Measurements from ENCODE around the gene CSNK1E. TPM values are rescaled to one million over a fixed set of nuclear protein-coding genes. Genes with fewer than 3 reads are reported as not detected.

The CSNK1E gene
- total and polyA plus RNA-seq, 4 experiments from 2014 or later = 8.8 to 103 (median 56.7) TPM

GRCh38 chr22:38327805-38328204 lies 10.6 kb upstream of the CSNK1E start:
- CTCF ChIA-PET (ENCODE audit: partially characterized antibody) = no interaction called here
- Histone ChIP-seq H3K36me3 (ENCODE audit: insufficient read depth, low read length) (no peaks in the 10 kb centered on the region), H3K4me3 (ENCODE audit: low read length in 2 of 2) (no peak overlapping the region), H3K27ac (ENCODE audit: low read depth, low read length) (no peak overlapping the region), H3K4me1 (ENCODE audit: insufficient read depth, low read length) (no peaks in the 10 kb centered on the region), H3K9me3 (ENCODE audit: control insufficient read depth in 1 of 2, low read length in 2 of 2) (no peaks in the 10 kb centered on the region), H3K27me3 (ENCODE audit: insufficient read depth, low read length) (no peaks in the 10 kb centered on the region)
- peaks cover 2 to 7% (median 5%) of the 10 kb centered on the region in 4 donors for H3K4me1 Mint-ChIP-seq
- H3K4me3 Mint-ChIP-seq = peak overlapping the region in 5 of 8 donors; percentile 20 to 61 (median 46)
- peaks cover under 1 to 7% of the 10 kb centered on the region in 2 donors for H3K27me3 Mint-ChIP-seq
- DNase-seq = no peak
- no peaks in the 10 kb centered on the region for H3K36me3 Mint-ChIP-seq
- POLR2A ChIA-PET (ENCODE audit: partially characterized antibody) = interaction anchor here (1.7 kb wide), 1 partner anchor 60 kb away, joined by 4 read pairs; no protein-coding TSS in a partner anchor
- peak overlapping the region in 1 of 7 donors; percentile 50 for H3K27ac Mint-ChIP-seq
- intact Hi-C loops (cut with micrococcal nuclease) = no loop called here
- peaks cover 0 to under 1% (median 0%) of the 10 kb centered on the region in 8 donors for H3K9me3 Mint-ChIP-seq

DNA sequence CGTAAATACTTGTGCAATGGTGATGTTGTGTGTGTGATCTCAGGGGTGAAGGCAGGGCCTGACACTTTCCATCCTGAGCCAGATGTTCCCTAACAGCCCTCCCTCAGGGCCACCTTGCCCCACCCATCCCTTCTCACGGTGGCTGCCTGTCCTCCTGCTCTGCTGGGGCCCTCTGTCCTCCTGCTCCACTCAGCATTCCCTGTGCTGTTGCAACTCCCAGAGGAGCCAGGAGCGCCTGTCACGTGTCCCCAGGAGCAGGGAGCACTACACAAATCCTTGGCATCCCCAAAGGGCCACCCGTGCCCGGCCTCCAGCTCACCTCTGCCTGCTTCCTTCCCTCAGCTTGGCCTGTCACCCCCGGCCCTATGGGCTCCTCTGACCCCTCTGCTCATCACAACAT lies 10.2 kb upstream of the CSNK1E start:
- Histone ChIP-seq H3K27ac (ENCODE audit: low read depth, low read length) (no peak overlapping the region), H3K4me1 (ENCODE audit: insufficient read depth, low read length) (no peaks in the 10 kb centered on the region), H3K36me3 (ENCODE audit: insufficient read depth, low read length) (no peaks in the 10 kb centered on the region), H3K9me3 (ENCODE audit: control insufficient read depth in 1 of 2, low read length in 2 of 2) (no peaks in the 10 kb centered on the region), H3K27me3 (ENCODE audit: insufficient read depth, low read length) (no peaks in the 10 kb centered on the region), H3K4me3 (ENCODE audit: low read length in 2 of 2) (no peak overlapping the region)
- Mint-ChIP-seq H3K27me3 (peaks cover 1 to 7% of the 10 kb centered on the region in 2 donors), H3K9me3 (no peaks in the 10 kb centered on the region), H3K27ac (peak overlapping the region in 1 of 7 donors; percentile 50), H3K36me3 (no peaks in the 10 kb centered on the region), H3K4me1 (peaks cover 2 to 7% (median 5%) of the 10 kb centered on the region in 4 donors), H3K4me3 (peak overlapping the region in 5 of 8 donors; percentile 20 to 61 (median 46))
- DNase-seq = no peak
- CTCF ChIA-PET (ENCODE audit: partially characterized antibody) = interaction anchor here (1.1 kb wide), 1 partner anchor 15 kb away, joined by 3 read pairs; no protein-coding TSS in a partner anchor
- POLR2A ChIA-PET (ENCODE audit: partially characterized antibody) = interaction anchor here (1.7 kb wide), 1 partner anchor 60 kb away, joined by 4 read pairs; no protein-coding TSS in a partner anchor
- intact Hi-C loops (cut with micrococcal nuclease) = no loop called here

DNA sequence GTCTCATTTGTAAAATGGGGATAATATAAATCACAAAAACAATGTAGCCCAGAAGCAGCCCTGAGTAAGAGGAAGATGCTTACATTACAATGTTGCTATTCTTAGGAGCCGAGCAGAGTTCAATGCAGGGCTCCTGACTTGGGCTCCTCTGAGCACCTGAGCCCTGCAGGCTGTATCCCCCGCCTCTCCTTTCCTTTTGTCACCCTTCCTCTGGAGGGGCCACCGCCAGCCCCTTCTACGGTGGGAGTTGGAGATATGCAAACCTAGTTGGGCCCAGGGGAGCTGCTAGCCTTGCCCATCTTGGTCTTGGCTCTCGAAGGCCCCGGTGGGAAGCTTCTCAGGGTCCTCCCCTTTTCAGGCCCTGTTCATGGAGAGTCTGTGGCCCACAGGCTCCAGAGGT lies 8.4 kb upstream of the CSNK1E start:
- POLR2A ChIA-PET (ENCODE audit: partially characterized antibody) = no interaction called here
- no peaks in the 10 kb centered on the region for H3K9me3 Mint-ChIP-seq
- intact Hi-C loops (cut with micrococcal nuclease) = no loop called here
- peaks cover 1 to 7% of the 10 kb centered on the region in 2 donors for H3K27me3 Mint-ChIP-seq
- CTCF ChIA-PET (ENCODE audit: partially characterized antibody) = no interaction called here
- H3K9me3 ChIP-seq (ENCODE audit: control insufficient read depth in 1 of 2, low read length in 2 of 2) = no peaks in the 10 kb centered on the region
- H3K27ac Mint-ChIP-seq = no peak overlapping the region
- no peak overlapping the region for H3K4me3 Mint-ChIP-seq
- H3K4me1 ChIP-seq (ENCODE audit: insufficient read depth, low read length) = no peaks in the 10 kb centered on the region
- no peak overlapping the region for H3K4me3 ChIP-seq (ENCODE audit: low read length in 2 of 2)
- DNase-seq = no peak
- no peaks in the 10 kb centered on the region for H3K36me3 Mint-ChIP-seq
- H3K27me3 ChIP-seq (ENCODE audit: insufficient read depth, low read length) = no peaks in the 10 kb centered on the region
- H3K36me3 ChIP-seq (ENCODE audit: insufficient read depth, low read length) = no peaks in the 10 kb centered on the region
- H3K4me1 Mint-ChIP-seq = peaks cover 2 to 7% (median 5%) of the 10 kb centered on the region in 4 donors
- no peak overlapping the region for H3K27ac ChIP-seq (ENCODE audit: low read depth, low read length)

- Mint-ChIP-seq H3K4me1 (peaks cover 4 to 17% (median 8%) of the 10 kb centered on the region in 4 donors), H3K4me3 (peak overlapping the region in 1 of 8 donors; percentile 46)
These were observed 3.6 kb upstream of the CSNK1E start for GRCh38 chr22:38320605-38321402.

GRCh38 chr22:38318792-38319773 lies 1.9 kb upstream of the CSNK1E start:
- intact Hi-C loops (cut with micrococcal nuclease) = loop anchor here (5.0 to 10.0 kb wide), 3 partner anchors 117 to 836 kb away; partner anchors contain the start of genes CBX7, DDX17 and MAFF
- Histone ChIP-seq H3K4me3 (ENCODE audit: low read length in 2 of 2) (no peak overlapping the region), H3K36me3 (ENCODE audit: insufficient read depth, low read length) (no peaks in the 10 kb centered on the region), H3K27me3 (ENCODE audit: insufficient read depth, low read length) (no peaks in the 10 kb centered on the region), H3K4me1 (ENCODE audit: insufficient read depth, low read length) (peaks cover 32% of the 10 kb centered on the region), H3K9me3 (ENCODE audit: control insufficient read depth in 1 of 2, low read length in 2 of 2) (no peaks in the 10 kb centered on the region), H3K27ac (ENCODE audit: low read depth, low read length) (no peak overlapping the region)
- Mint-ChIP-seq H3K4me1 (peaks cover 18 to 34% (median 25%) of the 10 kb centered on the region in 4 donors), H3K9me3 (no peaks in the 10 kb centered on the region), H3K36me3 (peaks cover 0 to 9% of the 10 kb centered on the region in 2 donors), H3K27ac (peak overlapping the region; percentile 12 to 96 (median 75)), H3K4me3 (peak overlapping the region in 6 of 8 donors; percentile 33 to 65 (median 51)), H3K27me3 (peaks cover 0 to 1% of the 10 kb centered on the region in 2 donors)
- POLR2A ChIA-PET (ENCODE audit: partially characterized antibody) = interaction anchor here (1.0 kb wide), 1 partner anchor 13 kb away, joined by 3 read pairs; no protein-coding TSS in a partner anchor
- CTCF ChIA-PET (ENCODE audit: partially characterized antibody) = interaction anchor here (0.9 to 1.0 kb wide), 2 partner anchors 31 to 267 kb away, joined by 3 to 4 read pairs; no protein-coding TSS in a partner anchor
- DNase-seq = no peak

More at GRCh38 chr22:38320605-38321402, 3.6 kb upstream of the CSNK1E start:
- Mint-ChIP-seq H3K9me3 (no peaks in the 10 kb centered on the region), H3K27me3 (peaks cover 0 to 1% of the 10 kb centered on the region in 2 donors), H3K36me3 (peaks cover 0 to 6% of the 10 kb centered on the region in 2 donors), H3K27ac (peak overlapping the region in 3 of 7 donors; percentile 44 to 77 (median 60))
- Histone ChIP-seq H3K9me3 (ENCODE audit: control insufficient read depth in 1 of 2, low read length in 2 of 2) (no peaks in the 10 kb centered on the region), H3K27me3 (ENCODE audit: insufficient read depth, low read length) (no peaks in the 10 kb centered on the region), H3K36me3 (ENCODE audit: insufficient read depth, low read length) (no peaks in the 10 kb centered on the region), H3K4me3 (ENCODE audit: low read length in 2 of 2) (no peak overlapping the region), H3K27ac (ENCODE audit: low read depth, low read length) (no peak overlapping the region), H3K4me1 (ENCODE audit: insufficient read depth, low read length) (peaks cover 15% of the 10 kb centered on the region)
- ChIA-PET CTCF (ENCODE audit: partially characterized antibody) (no interaction called here), POLR2A (ENCODE audit: partially characterized antibody) (interaction anchor here (0.7 kb wide), 1 partner anchor 8 kb away, joined by 3 read pairs; no protein-coding TSS in a partner anchor)
- intact Hi-C loops (cut with micrococcal nuclease) = no loop called here
- no peak for DNase-seq

GRCh38 chr22:38317995-38318715 lies 922 bp upstream of the CSNK1E start:
- Mint-ChIP-seq H3K9me3 (no peaks in the 10 kb centered on the region), H3K27ac (peak overlapping the region; percentile 93 to 96 (median 94)), H3K27me3 (peaks cover 0 to 1% of the 10 kb centered on the region in 2 donors), H3K36me3 (peaks cover 0 to 11% of the 10 kb centered on the region in 2 donors), H3K4me3 (peak overlapping the region; percentile 69 to 87 (median 84)), H3K4me1 (peaks cover 24 to 44% (median 33%) of the 10 kb centered on the region in 4 donors)
- POLR2A ChIA-PET (ENCODE audit: partially characterized antibody) = interaction anchor here (1.0 to 1.1 kb wide), 2 partner anchors 12 to 45 kb away, joined by 3 read pairs; partner anchors contain the start of gene TMEM184B
- no peaks in the 10 kb centered on the region for H3K36me3 ChIP-seq (ENCODE audit: insufficient read depth, low read length)
- H3K4me3 ChIP-seq (ENCODE audit: low read length in 2 of 2) = peak overlapping the region; percentile 28 to 63
- DNase-seq = peak in 1 of 5 donors; percentile 46
- intact Hi-C loops (cut with micrococcal nuclease) = loop anchor here (1.0 to 10.0 kb wide), 5 partner anchors 45 to 837 kb away; partner anchors contain the start of genes CBX7, DDX17, MAFF and TMEM184B
- CTCF ChIA-PET (ENCODE audit: partially characterized antibody) = interaction anchor here (0.9 to 1.0 kb wide), 3 partner anchors 32 to 266 kb away, joined by 3 to 4 read pairs (median 3); no protein-coding TSS in a partner anchor
- H3K9me3 ChIP-seq (ENCODE audit: control insufficient read depth in 1 of 2, low read length in 2 of 2) = no peaks in the 10 kb centered on the region
- peak overlapping the region; percentile 75 for H3K27ac ChIP-seq (ENCODE audit: low read depth, low read length)
- H3K4me1 ChIP-seq (ENCODE audit: insufficient read depth, low read length) = peaks cover 41% of the 10 kb centered on the region
- no peaks in the 10 kb centered on the region for H3K27me3 ChIP-seq (ENCODE audit: insufficient read depth, low read length)
